Stromal cell of bone marrow (primary cell): ENCODE results near the gene ZNF462.

Experiments used
- DNase-seq: peaks from one replicate; pipeline ENCODE4 v3.0.0-alpha.2; 2012; ENCODE audit warnings: low read depth

Gene ZNF462

DNA sequence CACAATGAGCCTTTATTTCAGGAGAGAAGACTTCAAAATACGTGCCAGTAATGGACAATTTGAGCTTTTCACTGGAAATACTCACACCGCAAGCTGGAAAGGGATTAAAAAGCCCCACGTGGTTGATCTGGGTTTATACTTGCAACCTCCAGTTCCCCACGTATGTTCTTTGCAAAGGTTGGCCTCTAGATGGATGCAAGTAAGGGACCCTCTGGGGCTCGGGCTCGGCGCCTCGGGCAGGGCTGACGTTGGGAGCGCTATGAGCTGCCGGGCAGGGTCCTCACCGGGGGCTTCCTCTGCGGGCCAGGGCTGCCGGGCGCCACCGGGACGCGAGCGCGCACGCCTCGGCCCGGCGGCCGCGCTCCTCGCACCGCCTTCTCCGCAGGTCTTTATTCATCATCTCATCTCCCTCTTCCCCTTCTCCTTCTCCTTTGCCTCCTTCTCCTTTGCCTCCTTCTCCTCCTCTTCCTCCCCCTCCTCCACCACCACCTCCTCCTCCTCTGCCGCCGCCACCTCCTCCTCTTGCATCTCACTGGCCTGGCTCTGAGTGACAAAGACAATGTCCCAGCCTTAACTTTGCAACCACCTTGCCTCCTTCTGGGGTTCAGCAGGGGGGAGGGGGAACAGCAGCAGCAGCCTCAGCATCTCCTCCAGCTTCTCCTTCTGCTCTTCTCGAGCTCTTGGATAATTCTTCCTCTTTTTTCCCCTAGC is 701 bp upstream of the ZNF462 start:
- DNase-seq = no peak

- DNase-seq = no peak
Observed at GRCh38 chr9:106864373-106865143, 1.6 kb downstream of the ZNF462 start.

DNA sequence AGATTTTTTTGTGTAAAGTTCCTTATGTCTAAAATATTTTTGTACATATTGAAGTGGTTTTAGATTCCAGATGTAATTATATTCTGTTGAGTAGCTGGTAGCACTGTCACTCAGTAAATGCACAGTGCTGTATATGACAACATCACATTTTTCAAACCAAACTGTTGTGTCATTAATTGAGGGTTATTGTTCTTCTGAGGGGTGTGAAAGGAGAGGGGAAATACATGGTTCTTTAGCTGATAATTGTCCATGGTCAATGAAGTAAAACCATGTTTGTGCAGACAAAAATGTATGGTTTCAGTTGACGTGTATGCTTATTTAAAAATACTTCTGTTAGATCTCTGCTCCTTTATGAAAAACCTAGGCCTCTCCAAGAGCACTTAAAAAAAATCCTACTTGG is 3.3 kb downstream of the ZNF462 start:
- no peak for DNase-seq

DNA sequence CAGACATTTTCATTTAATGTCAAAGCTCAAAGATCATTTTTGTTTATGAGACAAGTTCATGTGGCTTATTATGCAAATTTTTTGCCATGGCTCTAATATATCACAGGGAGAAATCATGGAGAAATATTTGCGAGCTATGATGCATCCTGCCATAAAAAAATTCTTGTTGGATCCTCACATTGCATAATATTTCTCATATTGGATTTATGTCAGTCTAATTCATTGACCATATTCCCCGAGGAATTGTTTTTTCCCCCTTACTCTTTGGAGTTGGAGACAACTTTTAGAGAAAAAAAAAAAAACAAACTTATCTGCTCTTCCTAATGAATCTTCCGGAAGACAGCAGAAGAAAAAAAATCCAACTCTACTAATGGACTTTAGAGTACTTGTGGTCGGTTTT is 4.3 kb downstream of the ZNF462 start:
- DNase-seq = no peak

- no peak for DNase-seq
Observed at GRCh38 chr9:106868087-106868486, 5.1 kb downstream of the ZNF462 start.

DNA sequence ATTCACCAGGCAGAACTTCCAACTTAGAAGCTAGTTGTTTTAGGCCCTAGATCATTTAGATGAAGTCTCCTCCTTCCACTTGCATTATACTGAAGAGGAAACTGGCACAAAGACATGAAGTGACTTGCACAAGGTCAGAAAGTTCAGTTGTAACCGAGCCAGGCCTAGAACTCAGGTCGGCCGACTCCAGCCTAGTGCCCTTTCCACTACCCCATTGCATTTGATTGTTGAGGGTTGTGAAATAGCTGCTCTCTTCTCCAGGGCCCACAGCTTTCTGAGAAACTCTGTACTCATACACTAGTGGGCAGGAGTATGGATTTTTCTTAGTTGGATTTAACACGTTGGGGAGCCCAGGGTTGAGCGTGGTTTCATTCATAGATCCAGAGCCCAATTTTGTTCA is 5.6 kb downstream of the ZNF462 start:
- DNase-seq = no peak

DNA sequence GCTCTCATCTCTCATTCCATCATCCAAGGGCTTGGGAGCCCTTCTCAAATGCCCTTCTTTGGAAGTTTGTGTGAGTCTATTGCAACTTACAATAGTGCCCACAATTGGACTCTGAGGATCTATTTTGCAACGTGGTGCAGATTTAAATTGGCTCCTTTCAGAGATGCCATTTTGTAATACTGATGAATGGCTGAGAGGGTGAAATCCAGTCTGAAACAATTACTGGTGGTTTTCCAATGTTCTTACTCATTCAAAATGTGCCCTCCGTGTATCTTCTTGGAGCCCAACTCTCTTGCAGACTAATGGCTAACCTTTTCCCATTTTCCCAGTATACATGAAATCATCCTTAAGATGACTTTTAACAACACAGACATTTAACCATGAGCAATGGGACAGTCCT is 6.1 kb downstream of the ZNF462 start:
- DNase-seq = peak; percentile 67

DNA sequence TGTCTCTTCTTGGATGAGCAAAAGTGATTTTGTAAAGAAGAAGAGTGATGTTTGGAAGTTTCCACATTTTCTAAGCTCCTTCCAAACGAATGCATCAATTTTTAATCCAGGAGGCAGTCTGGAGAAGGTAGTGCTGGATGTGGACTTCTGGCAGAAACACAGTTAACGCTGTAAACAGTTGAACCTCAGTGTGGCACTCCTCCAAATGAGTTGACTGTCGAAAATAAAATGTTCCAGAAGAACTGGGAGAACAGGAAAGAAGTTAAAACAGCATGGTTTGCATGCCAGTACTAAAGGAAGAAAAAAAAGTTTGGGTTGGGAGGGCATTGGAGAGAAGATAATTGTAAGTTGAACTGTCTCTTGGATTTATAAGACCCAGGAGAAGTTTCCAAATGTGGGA is 6.5 kb downstream of the ZNF462 start:
- no peak for DNase-seq

DNA sequence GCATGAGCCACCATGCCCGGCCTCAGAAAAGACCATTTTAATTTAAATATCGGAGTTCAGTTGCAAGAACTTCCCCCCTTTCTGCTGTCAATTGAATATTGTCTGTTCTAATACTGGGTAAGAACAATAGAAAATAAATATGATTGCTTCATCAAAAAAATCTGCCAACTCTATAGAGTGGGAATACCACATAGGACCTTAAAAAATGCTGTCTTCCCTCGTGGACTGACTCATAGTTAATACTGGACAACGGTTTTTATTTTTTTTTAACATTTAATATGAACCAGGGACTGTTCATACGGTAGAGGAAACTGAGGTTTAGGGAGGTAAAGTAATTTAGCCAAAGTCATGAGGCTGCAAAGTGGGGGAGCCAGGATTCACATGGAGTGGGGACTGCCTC is 9.7 kb downstream of the ZNF462 start:
- DNase-seq = no peak

- no peak for DNase-seq
Observed at GRCh38 chr9:106874031-106874430, 11.1 kb downstream of the ZNF462 start.

DNA sequence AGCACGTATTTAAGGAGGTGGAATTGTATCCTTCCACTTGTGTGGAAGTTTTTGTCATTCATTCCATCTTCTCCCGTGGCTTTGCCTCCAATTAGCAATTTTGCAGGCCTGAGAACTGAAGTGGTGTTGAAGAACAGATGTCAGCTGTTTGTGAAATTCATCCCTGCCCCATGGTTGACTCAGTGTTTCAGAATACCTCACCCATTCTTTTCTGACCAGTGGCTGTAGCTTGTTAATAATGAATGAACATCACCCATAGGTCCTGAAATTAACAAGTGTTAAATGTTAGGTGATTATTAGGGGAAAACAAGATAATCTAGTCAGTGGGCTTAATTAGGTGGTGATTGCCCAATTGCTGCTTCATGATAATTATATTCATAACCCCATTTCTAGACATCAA is 11.7 kb downstream of the ZNF462 start:
- DNase-seq = no peak

- DNase-seq = no peak
Observed at GRCh38 chr9:106875529-106875928, 12.6 kb downstream of the ZNF462 start.

GRCh38 chr9:106877345-106877744 is 14.4 kb downstream of the ZNF462 start:
- DNase-seq = no peak

DNA sequence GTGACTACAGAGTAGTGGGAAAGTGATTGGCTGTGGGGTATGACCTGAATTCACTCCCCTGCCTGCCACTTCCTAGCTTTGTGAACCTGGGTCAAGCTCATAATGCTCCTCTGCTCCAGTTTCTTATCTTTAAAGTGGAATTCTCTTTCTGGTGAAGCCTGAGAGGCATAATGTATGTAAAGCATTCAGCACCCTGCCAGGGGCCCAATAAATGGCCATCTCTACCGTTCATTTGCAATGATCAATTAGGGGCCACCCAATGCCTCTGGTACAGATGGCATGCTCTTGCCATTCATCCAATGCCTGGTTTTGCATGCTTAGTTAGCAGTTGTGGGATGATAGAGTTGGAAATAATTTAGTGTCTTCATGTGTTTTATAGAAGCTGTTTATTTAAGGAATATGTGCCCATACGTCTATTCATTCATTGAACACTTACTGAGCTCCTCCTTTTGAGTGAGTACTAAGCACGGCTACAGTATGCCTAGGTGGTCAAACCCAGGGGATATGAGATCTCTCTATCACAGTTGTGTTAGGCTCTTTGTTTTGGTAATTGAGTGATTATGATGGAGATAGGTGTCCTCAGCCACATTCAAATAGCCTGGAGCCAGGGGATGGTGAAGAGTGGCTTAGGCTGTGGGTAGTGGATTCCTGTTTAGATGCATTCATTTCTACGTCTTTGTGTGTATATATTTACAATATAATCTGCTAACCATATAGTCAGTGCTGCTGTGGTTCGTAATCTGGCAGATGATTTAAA is 15.3 kb downstream of the ZNF462 start:
- no peak for DNase-seq

DNA sequence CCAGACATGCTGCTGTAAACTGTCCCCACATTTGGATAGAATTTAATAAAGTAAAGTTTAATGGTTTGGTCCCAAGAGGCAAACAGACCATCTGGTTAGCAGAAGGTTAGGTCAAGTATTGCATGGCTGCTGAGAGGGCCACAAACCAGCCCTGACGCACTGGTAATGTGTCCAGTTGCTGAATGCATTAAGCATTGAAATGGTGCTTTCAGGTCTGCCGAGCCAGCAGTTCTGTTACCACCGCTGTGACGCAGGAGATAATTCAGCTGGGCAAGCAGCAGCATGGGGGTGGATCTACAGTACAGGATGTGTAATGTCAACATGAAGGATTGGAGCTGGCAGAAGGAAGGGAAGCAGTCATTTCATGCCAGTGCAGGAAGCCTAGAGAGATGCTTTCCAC is 16.0 kb downstream of the ZNF462 start:
- peak; percentile 87 for DNase-seq

DNA sequence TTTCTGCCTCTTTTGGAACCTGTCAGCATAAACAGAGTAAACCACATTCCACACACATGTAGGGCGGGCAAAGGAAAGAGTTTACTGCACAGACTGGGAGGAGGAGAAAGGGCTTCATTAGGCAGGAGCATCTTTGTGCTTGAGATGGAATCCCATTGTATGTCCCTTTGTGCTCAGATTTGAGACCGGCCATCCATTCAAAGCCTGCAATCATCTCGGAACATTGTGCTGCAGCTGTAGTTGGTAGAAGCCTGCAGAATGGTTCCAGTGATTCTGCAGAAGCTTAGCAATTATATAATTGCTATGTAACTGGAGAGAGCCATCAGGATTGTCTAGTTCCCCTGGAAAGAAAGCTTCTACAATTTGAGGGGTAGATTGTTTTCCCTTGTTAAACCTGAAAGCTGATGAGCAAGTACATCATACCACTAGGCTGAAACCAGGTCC is 16.5 kb downstream of the ZNF462 start:
- no peak for DNase-seq

DNA sequence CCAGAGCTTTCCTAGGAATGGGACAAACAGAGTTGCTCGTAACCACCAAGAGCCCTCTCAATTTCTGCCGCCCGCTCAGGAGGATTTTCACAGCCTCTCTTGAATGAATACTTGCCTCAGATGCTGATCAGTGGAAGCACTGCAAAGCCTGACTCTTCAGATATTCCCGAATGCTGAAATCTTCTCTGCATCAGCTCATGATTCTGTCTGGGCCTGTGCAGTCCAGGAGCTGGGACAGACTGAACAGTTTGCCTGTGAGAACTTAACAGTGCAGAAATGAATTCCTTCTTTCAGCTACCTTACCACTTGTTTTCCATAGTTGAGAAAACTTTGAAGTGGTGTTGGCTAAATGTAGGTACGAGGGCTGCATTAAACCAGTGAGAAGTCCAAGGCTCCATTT is 17.1 kb downstream of the ZNF462 start:
- no peak for DNase-seq

GRCh38 chr9:106880863-106881262 is 17.9 kb downstream of the ZNF462 start:
- no peak for DNase-seq

DNA sequence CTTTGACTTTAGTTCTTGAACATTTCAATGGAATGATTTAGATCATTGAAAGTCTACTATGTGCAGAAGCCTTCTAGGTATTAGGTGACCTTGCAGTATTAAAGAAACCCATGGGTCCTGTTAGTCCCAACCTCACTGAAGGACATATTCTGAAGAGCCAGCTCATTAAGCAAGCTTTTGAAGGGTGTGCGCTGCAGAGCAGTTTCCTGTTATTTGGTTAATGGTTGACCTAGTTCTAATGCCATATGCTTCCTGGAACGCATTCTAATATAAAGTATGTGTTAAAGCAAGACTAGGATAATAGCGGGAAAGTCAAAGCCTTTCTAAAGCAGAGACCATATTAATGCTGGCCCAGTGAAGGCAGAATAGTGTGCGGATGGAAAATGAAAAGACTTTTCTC is 20.1 kb downstream of the ZNF462 start:
- no peak for DNase-seq

DNA sequence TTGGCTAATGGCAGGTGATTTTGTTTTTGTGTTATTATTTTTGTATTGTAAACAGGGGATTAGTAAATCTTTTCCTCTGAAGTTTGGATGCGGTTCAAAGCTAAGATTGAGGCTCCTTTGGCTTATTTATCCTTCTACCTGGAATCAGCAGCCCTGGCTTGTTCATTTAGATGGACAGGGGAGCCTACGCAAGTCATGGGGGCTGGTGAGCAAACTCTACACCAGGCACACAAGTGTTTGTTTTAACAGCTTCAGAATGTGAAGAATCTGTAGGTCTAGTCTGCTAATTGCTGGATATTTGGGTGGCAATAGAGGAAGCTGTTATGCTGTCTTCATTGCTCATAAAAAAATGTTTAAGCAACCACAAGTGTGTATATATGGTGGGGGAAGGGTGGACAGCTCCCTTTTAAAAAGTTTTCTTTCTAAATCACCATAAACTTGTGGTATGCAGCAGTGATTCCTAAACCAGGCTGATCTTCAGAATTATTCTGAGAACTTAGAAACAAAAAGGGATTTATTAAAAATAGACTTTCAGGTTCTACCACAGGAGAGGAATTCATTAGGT is 20.7 kb downstream of the ZNF462 start:
- no peak for DNase-seq

GRCh38 chr9:106885451-106885850 is 22.5 kb downstream of the ZNF462 start:
- DNase-seq = peak; percentile 85
